ENCODE results near the gene SARNP.

- TF ChIP-seq, protein P1, sequence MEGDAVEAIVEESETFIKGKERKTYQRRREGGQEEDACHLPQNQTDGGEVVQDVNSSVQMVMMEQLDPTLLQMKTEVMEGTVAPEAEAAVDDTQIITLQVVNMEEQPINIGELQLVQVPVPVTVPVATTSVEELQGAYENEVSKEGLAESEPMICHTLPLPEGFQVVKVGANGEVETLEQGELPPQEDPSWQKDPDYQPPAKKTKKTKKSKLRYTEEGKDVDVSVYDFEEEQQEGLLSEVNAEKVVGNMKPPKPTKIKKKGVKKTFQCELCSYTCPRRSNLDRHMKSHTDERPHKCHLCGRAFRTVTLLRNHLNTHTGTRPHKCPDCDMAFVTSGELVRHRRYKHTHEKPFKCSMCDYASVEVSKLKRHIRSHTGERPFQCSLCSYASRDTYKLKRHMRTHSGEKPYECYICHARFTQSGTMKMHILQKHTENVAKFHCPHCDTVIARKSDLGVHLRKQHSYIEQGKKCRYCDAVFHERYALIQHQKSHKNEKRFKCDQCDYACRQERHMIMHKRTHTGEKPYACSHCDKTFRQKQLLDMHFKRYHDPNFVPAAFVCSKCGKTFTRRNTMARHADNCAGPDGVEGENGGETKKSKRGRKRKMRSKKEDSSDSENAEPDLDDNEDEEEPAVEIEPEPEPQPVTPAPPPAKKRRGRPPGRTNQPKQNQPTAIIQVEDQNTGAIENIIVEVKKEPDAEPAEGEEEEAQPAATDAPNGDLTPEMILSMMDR (conservative IDR thresholded peaks at IDR 0.05; ENCODE audit: low read length), result no peak
- TF ChIP-seq EZH2phosphoT487 (IDR thresholded peaks at IDR 0.05; ENCODE audit: borderline replicate concordance, low read depth, low read length), result no peak
These were observed 71.2 kb downstream of the SARNP start for GRCh38 chr12:55746174-55746912.
